Heart left ventricle (tissue), 13 donors: ENCODE results near the gene DCUN1D2.

Source experiments
- CTCF ChIP-seq, 12 donors: fragments of 200-600 bp; sonication (generic) in 4 of 12; IDR thresholded peaks; one replicate each; pipeline versions ENCODE4 v1.5.0 to v1.8.0; 2018 to 2022; ENCODE audit warnings: antibody characterized with exemption in 12 of 12, mild to moderate bottlenecking in 5 of 12
- POLR2A ChIP-seq, 2 donors: fragments of 450-650 bp; IDR thresholded peaks; one replicate each; pipeline ENCODE4 v1.6.1; 2017; ENCODE audit warnings: antibody characterized with exemption in 2 of 2, mild to moderate bottlenecking in 2 of 2, moderate library complexity in 2 of 2
- donor health status: ischemic (EF 13 %, LVEDD 7.1; RV severe dilation, severe dysfunction).
- donor health status: DM: no; HTN: yes; CAD: no.
- donor health status: DM: no; HTN: no; CAD: no.
- donor health status: ischemic (EF 25% LVEDD 6.9; RV normal size, moderate dysfunction).
- donor health status: ischemic (EF 25% LVEDD 5.7; RV mildly dilated, moderate dysfunction).
- donor health status: ischemic (EF 35%, LVEDD 5.7; RV mildly dilated, moderate dysfunction).
- donor health status: nonischemic (EF 11% LVEDD 7.7; RV severe dilation, severe dysfunction).
- donor health status: DM: yes; HTN: yes; CAD: no.
- donor health status: PGD.
- donor health status: ischemic (EF 29% LVEDD 5.4; RV normal size, mild dysfunction).
- donor health status: nonischemic (EF 23%, LVEDD 6.1; RV moderate dilation, normal function).

GRCh38 chr13:113510871-113511270 lies 20.4 kb upstream of the DCUN1D2 start:
- TF ChIP-seq CTCF (IDR thresholded peaks at IDR 0.05) (no peak), POLR2A (IDR thresholded peaks at IDR 0.05) (no peak)
